Coronary artery (tissue), 2 donors: Measurements from ENCODE around the gene HAUS1.
"Not testable (repeated sequence)": the region's sequence is repeated elsewhere in the genome, so short reads cannot be mapped to it uniquely, and the experiment has no call there.

ENCODE experiments used
- DNase-seq: peaks from one replicate; pipeline ENCODE4 v3.0.0-alpha.2; 2017; ENCODE audit warnings: low spot score
- H3K27ac ChIP-seq, 2 donors: fragments of 200-600 bp; sonication (generic); one replicate each; pipeline ENCODE4 v1.5.1; 2016 to 2019
- H3K4me3 ChIP-seq: fragments of 200-600 bp; sonication (generic); 2 replicates; pipeline ENCODE4 v1.5.1; 2016; ENCODE audit warnings: mild to moderate bottlenecking, moderate library complexity
- TF ChIP-seq, protein P1 (sequence below): fragments of 200-600 bp; sonication (generic); IDR thresholded peaks from one replicate; pipeline ENCODE4 v1.5.1; 2019; ENCODE audit warnings: antibody characterized with exemption

The HAUS1 gene

GRCh38 chr18:46084431-46084830 lies 19.8 kb upstream of the HAUS1 start:
- H3K27ac ChIP-seq: no peak overlapping the region
- DNase-seq: no peak
- TF ChIP-seq, protein P1, sequence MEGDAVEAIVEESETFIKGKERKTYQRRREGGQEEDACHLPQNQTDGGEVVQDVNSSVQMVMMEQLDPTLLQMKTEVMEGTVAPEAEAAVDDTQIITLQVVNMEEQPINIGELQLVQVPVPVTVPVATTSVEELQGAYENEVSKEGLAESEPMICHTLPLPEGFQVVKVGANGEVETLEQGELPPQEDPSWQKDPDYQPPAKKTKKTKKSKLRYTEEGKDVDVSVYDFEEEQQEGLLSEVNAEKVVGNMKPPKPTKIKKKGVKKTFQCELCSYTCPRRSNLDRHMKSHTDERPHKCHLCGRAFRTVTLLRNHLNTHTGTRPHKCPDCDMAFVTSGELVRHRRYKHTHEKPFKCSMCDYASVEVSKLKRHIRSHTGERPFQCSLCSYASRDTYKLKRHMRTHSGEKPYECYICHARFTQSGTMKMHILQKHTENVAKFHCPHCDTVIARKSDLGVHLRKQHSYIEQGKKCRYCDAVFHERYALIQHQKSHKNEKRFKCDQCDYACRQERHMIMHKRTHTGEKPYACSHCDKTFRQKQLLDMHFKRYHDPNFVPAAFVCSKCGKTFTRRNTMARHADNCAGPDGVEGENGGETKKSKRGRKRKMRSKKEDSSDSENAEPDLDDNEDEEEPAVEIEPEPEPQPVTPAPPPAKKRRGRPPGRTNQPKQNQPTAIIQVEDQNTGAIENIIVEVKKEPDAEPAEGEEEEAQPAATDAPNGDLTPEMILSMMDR: no peak
- no peak overlapping the region for H3K4me3 ChIP-seq

GRCh38 chr18:46088501-46088900 lies 15.7 kb upstream of the HAUS1 start:
- H3K4me3 ChIP-seq, DNase-seq, H3K27ac ChIP-seq: not testable (repeated sequence)

DNA sequence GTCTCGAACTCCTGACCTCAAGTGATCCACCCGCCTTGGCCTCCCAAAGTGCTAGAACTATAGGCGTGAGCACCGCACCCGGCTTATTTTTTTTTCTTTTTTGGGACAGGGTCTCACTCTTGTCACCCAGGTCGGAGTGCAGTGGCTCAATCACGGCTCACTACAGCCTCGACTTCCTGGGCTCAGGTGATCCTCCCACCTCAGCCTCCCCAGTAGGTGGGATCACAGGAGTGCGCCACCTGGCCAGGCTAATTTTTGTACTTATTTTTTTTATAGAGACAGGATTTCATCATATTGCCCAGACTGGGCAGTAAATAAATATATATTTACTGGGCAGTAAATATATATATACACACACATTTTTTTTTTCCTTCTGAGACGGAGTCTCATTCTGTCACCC lies 8.7 kb upstream of the HAUS1 start:
- no peak overlapping the region for H3K4me3 ChIP-seq
- H3K27ac ChIP-seq: no peak overlapping the region
- DNase-seq: no peak
- TF ChIP-seq, protein P1: no peak

GRCh38 chr18:46096651-46097300 lies 7.4 kb upstream of the HAUS1 start:
- DNase-seq: no peak
- TF ChIP-seq, protein P1: no peak
- H3K27ac ChIP-seq: peak overlapping the region; percentile 73 to 86
- H3K4me3 ChIP-seq: peak overlapping the region; percentile 91

- DNase-seq: no peak
- H3K4me3 ChIP-seq: peak overlapping the region; percentile 91
- TF ChIP-seq, protein P1: no peak
- peak overlapping the region; percentile 73 to 86 for H3K27ac ChIP-seq
These were observed 6.8 kb upstream of the HAUS1 start for GRCh38 chr18:46097431-46097800.

GRCh38 chr18:46097801-46098615 lies 6.2 kb upstream of the HAUS1 start, which contains the start of gene ATP5F1A:
TSS of gene ATP5F1A (minus strand) at chr18:46098296. CDS start at chr18:46098231, 65 bp downstream.
- TF ChIP-seq, protein P1: no peak
- Histone ChIP-seq H3K27ac (peak within 1 kb of the TSS; percentile 73 to 86), H3K4me3 (peak within 1 kb of the TSS; percentile 91)
- DNase-seq: peak; percentile 90

GRCh38 chr18:46098616-46098933 lies 5.6 kb upstream of the HAUS1 start:
- no peak for DNase-seq
- TF ChIP-seq, protein P1: no peak
- H3K4me3 ChIP-seq: peak overlapping the region; percentile 91
- peak overlapping the region; percentile 73 to 86 for H3K27ac ChIP-seq
